Vagina (tissue), 2 donors: ENCODE data around the gene OMA1.

Experiments used
- POLR2A ChIP-seq, 2 donors: fragments of 450-650 bp; IDR thresholded peaks; one replicate each; pipeline ENCODE4 v1.6.1; 2017; ENCODE audit warnings: antibody characterized with exemption in 2 of 2, mild to moderate bottlenecking in 2 of 2, moderate library complexity in 2 of 2
- POLR2AphosphoS5 ChIP-seq, 2 donors: sonication (generic); formaldehyde crosslinking; IDR thresholded peaks; one replicate each; pipeline ENCODE4 v1.9.0; 2017; ENCODE audit warnings: antibody characterized with exemption in 2 of 2, mild to moderate bottlenecking in 2 of 2, low read depth in 1 of 2; ENCODE audit not compliant: insufficient read depth in 1 of 2
- TF ChIP-seq, protein P1 (sequence below), 3 experiments: fragments of 450-650 bp in 2 of 3; fragments of 200-600 bp in 1 of 3; sonication (generic) in 1 of 3; IDR thresholded peaks; one replicate each; pipeline ENCODE4 v1.5.1; 2017 to 2019; ENCODE audit warnings: antibody characterized with exemption in 3 of 3, mild to moderate bottlenecking in 2 of 3, moderate library complexity in 2 of 3

DNA sequence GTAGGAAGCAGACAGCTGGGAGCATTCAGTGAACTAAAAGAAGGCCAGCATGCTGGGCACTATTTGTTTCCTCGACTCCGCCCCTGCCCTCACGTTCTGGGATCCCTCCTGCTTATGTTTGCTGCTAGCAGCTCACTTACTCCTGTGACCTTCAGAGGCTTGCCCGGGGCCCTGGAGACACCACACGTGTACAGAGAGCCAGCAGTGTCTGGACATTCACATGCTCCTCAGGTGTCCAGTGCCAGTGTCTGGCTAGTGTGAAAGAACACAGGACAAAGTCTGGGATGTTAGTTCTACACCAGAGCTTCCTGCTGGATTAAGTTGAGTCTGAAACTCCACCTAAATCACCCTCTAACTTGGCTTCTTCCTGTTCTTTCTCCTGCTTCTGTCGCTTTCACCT, 108.1 kb downstream of the OMA1 start:
- TF ChIP-seq, protein P1, sequence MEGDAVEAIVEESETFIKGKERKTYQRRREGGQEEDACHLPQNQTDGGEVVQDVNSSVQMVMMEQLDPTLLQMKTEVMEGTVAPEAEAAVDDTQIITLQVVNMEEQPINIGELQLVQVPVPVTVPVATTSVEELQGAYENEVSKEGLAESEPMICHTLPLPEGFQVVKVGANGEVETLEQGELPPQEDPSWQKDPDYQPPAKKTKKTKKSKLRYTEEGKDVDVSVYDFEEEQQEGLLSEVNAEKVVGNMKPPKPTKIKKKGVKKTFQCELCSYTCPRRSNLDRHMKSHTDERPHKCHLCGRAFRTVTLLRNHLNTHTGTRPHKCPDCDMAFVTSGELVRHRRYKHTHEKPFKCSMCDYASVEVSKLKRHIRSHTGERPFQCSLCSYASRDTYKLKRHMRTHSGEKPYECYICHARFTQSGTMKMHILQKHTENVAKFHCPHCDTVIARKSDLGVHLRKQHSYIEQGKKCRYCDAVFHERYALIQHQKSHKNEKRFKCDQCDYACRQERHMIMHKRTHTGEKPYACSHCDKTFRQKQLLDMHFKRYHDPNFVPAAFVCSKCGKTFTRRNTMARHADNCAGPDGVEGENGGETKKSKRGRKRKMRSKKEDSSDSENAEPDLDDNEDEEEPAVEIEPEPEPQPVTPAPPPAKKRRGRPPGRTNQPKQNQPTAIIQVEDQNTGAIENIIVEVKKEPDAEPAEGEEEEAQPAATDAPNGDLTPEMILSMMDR (IDR thresholded peaks at IDR 0.05) = no peak
- TF ChIP-seq POLR2A (IDR thresholded peaks at IDR 0.05) (no peak), POLR2AphosphoS5 (IDR thresholded peaks at IDR 0.05; ENCODE audit: insufficient read depth in 1 of 2, low read depth in 1 of 2) (no peak)
